CD14-positive monocyte (primary cell): Measurements from ENCODE around the gene SERTM1. TPM values are rescaled to one million over a fixed set of nuclear protein-coding genes. Genes with fewer than 3 reads are reported as not detected.

Source experiments
- DNase-seq, 3 donors: peaks; one replicate each; pipeline ENCODE4 v3.0.0-alpha.2; 2011 to 2022
- H2AFZ ChIP-seq: 2 replicates; pipeline ENCODE4 v1.6.0; 2012; ENCODE audit warnings: mild to moderate bottlenecking, low read depth, low read length, inconsistent platforms; ENCODE audit not compliant: insufficient read depth, poor library complexity, severe bottlenecking
- H3K27ac ChIP-seq, 2 donors: 1 replicate in 1 of 2; 2 replicates in 1 of 2; pipeline ENCODE4 v1.5.1; 2012 to 2013; ENCODE audit warnings: low read length in 2 of 2, control low read depth in 1 of 2, inconsistent platforms in 1 of 2, low read depth in 1 of 2, mild to moderate bottlenecking in 1 of 2
- H3K27me3 ChIP-seq, 2 donors: one replicate each; pipeline versions ENCODE4 v1.6.0 to v1.6.1; 2011 to 2013; ENCODE audit warnings: low read length in 2 of 2; ENCODE audit not compliant: control insufficient read depth in 2 of 2, insufficient read depth in 2 of 2
- H3K36me3 ChIP-seq, 2 donors: replicated peaks in 1 of 2; 1 replicate in 1 of 2; 2 replicates in 1 of 2; pipeline versions ENCODE4 v1.5.1 to v1.6.1; 2012 to 2013; ENCODE audit warnings: low read length in 2 of 2, control low read depth in 1 of 2, inconsistent platforms in 1 of 2, mild to moderate bottlenecking in 1 of 2; ENCODE audit not compliant: insufficient read depth in 2 of 2, control insufficient read depth in 1 of 2
- H3K4me1 ChIP-seq, 2 donors: 1 replicate in 1 of 2; 2 replicates in 1 of 2; pipeline versions ENCODE4 v1.5.1 to v1.6.1; 2012 to 2013; ENCODE audit warnings: low read length in 2 of 2, control low read depth in 1 of 2, inconsistent platforms in 1 of 2, mild to moderate bottlenecking in 1 of 2, moderate library complexity in 1 of 2; ENCODE audit not compliant: insufficient read depth in 2 of 2, control insufficient read depth in 1 of 2
- H3K4me2 ChIP-seq: replicated peaks from 2 replicates; pipeline ENCODE3; 2012; ENCODE audit warnings: low read length, moderate library complexity, mild to moderate bottlenecking; ENCODE audit not compliant: poor library complexity, severe bottlenecking; ENCODE audit errors: extremely low read depth
- H3K4me3 ChIP-seq, 3 experiments: fragments of 200-600 bp in 1 of 3; sonication (generic) in 1 of 3; replicated peaks in 1 of 3; 1 replicate in 2 of 3; 2 replicates in 1 of 3; pipeline ENCODE4 v1.5.1; 2011 to 2013; ENCODE audit warnings: low read length in 3 of 3, mild to moderate bottlenecking in 3 of 3, control low read depth in 2 of 3, low read depth in 2 of 3, inconsistent platforms in 1 of 3, moderate library complexity in 1 of 3
- H3K79me2 ChIP-seq: 2 replicates; pipeline ENCODE4 v1.6.0; 2012; ENCODE audit warnings: mild to moderate bottlenecking, control low read depth, inconsistent platforms, low read length, moderate library complexity; ENCODE audit not compliant: insufficient read depth
- H3K9ac ChIP-seq: 2 replicates; pipeline ENCODE4 v1.6.0; 2017; ENCODE audit warnings: low read length, mild to moderate bottlenecking; ENCODE audit not compliant: insufficient read depth, poor library complexity, severe bottlenecking
- H3K9me3 ChIP-seq, 2 donors: replicated peaks in 1 of 2; 1 replicate in 1 of 2; 2 replicates in 1 of 2; pipeline versions ENCODE4 v1.5.1 to v1.6.1; 2012 to 2013; ENCODE audit warnings: low read length in 2 of 2, control low read depth in 1 of 2; ENCODE audit not compliant: control insufficient read depth in 1 of 2, insufficient read depth in 1 of 2
- H4K20me1 ChIP-seq: 2 replicates; pipeline ENCODE4 v1.6.0; 2012; ENCODE audit warnings: mild to moderate bottlenecking, low read length, control low read depth, moderate library complexity; ENCODE audit not compliant: insufficient read depth
- H3K27ac Mint-ChIP-seq, 7 donors: one replicate each; pipeline ENCODE4 v1.8.0; 2020; ENCODE audit warnings: mild to moderate bottlenecking in 7 of 7, mixed read lengths in 7 of 7, moderate library complexity in 6 of 7, inconsistent platforms in 2 of 7
- H3K27me3 Mint-ChIP-seq, 3 donors: one replicate each; pipeline ENCODE4 v1.8.0; 2021 to 2022; ENCODE audit warnings: low read depth in 3 of 3, mild to moderate bottlenecking in 3 of 3, mixed read lengths in 3 of 3, moderate library complexity in 3 of 3, inconsistent platforms in 1 of 3
- H3K36me3 Mint-ChIP-seq, 2 donors: one replicate each; pipeline ENCODE4 v1.8.0; 2020; ENCODE audit warnings: mixed read lengths in 2 of 2, inconsistent platforms in 1 of 2, mild to moderate bottlenecking in 1 of 2
- H3K4me1 Mint-ChIP-seq: one replicate; pipeline ENCODE4 v1.8.0; 2020; ENCODE audit warnings: mild to moderate bottlenecking, mixed read lengths
- H3K4me3 Mint-ChIP-seq, 2 donors: one replicate each; pipeline ENCODE4 v1.8.0; 2020; ENCODE audit warnings: mild to moderate bottlenecking in 2 of 2, mixed read lengths in 2 of 2, moderate library complexity in 1 of 2
- H3K9me3 Mint-ChIP-seq, 7 donors: one replicate each; pipeline ENCODE4 v1.8.0; 2020 to 2022; ENCODE audit warnings: mixed read lengths in 7 of 7, mild to moderate bottlenecking in 6 of 7, moderate library complexity in 6 of 7, inconsistent platforms in 2 of 7
- WGBS: methylation state at CpG from one replicate; pipeline ENCODE4 v1.1.5; 2013; ENCODE audit warnings: missing lambda C conversion rate; ENCODE audit not compliant: insufficient coverage; 5-methylcytosine and 5-hydroxymethylcytosine counted together
- intact Hi-C, 2 donors: fragments of 100-400 bp; cut with micrococcal nuclease; formaldehyde crosslinking; loops; one replicate each; pipeline versions ENCODE4 v1.15.0 to v1.15.1; 2023
- polyA minus RNA-seq: library from RNA; depleted of rRNA, polyadenylated mRNA; stranded (reverse); fragments of >200 nt; gene quantifications from 2 replicates; pipeline ENCODE4 v1.2.3, GENCODE V29; 2012
- polyA plus RNA-seq, 3 donors: library from polyadenylated mRNA; depleted of rRNA in 1 of 3; unstranded in 2 of 3; stranded (reverse) in 1 of 3; fragments of 300-500 nt in 2 of 3; fragments of >200 nt in 1 of 3; fragmentation: Illumina TruSeq in 2 of 3; gene quantifications; 1 replicate in 2 of 3; 2 replicates in 1 of 3; pipeline ENCODE4 v1.2.3, GENCODE V29; 2012 to 2021
- total RNA-seq, 12 experiments: library from RNA in 1 of 12; stranded (reverse) in 1 of 12; fragments of 120-200 nt in 1 of 12; gene quantifications; one replicate each; pipeline ENCODE4 v1.2.4 and lab custom pipeline; 2013 to 2026; ENCODE audit warnings: mixed read lengths in 6 of 12, inconsistent platforms in 1 of 12
- TF ChIP-seq, protein P1 (sequence below): fragments of 200-600 bp; IDR thresholded peaks from one replicate; pipeline ENCODE4 v1.8.0; 2022; ENCODE audit warnings: antibody characterized with exemption, mild to moderate bottlenecking

SERTM1 gene
- not detected for total RNA-seq (2013)
- polyA plus RNA-seq, result not detected
- not detected in 2 replicates for polyA minus RNA-seq
- 0 to 0.90 (median 0) reads per million in 11 experiments for total RNA-seq (lab: John Stamatoyannopoulos, UW)

DNA sequence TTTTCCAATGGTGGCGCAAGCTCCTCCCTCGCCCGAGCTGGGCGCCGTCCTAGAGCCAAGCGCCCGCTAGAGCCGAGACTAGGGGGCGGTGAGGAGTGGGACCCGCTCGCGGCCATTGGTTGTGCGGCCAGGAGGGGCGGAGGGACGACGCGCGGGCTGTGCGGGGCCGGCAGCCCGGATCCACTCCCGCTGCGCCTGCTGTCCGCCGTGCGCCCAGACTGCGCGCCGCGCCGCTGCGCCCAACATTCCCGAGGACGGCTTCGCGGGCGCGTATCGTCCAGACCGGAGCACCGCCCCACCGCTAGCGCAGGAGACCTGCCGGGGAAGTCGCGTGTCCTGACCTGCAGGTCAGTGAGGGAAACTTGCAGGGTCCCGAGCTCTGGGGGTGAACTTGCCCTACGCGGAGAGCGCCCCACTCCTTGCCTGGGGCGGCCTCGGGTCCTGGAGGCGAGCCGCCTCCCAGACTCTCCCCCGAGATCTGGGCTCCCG lies at the start of gene SERTM1:
Gene SERTM1 (plus strand): TSS at position 183 of the 489 bp plus-strand sequence. CDS start 21,059 bp downstream, outside the sequence.
- Mint-ChIP-seq H3K27ac (no peak within 1 kb of the TSS), H3K36me3 (peaks cover 0 to 2% of the 10 kb centered on the region in 2 donors), H3K4me3 (peak within 1 kb of the TSS; percentile 40 to 77), H3K27me3 (peaks cover 38 to 47% (median 40%) of the 10 kb centered on the region in 3 donors), H3K9me3 (peaks cover 0 to 8% (median 2%) of the 10 kb centered on the region in 7 donors), H3K4me1 (peaks cover 8% of the 10 kb centered on the region)
- peaks cover 0 to 18% of the 10 kb centered on the region in 2 donors for H3K9me3 ChIP-seq
- H3K27me3 ChIP-seq, result peaks cover 36 to 38% of the 10 kb centered on the region in 2 donors
- H3K4me2 ChIP-seq, result peak within 1 kb of the TSS; percentile 29
- H4K20me1 ChIP-seq, result no peaks in the 10 kb centered on the region
- no peaks in the 10 kb centered on the region for H3K79me2 ChIP-seq
- H3K36me3 ChIP-seq, result no peaks in the 10 kb centered on the region
- TF ChIP-seq, protein P1, sequence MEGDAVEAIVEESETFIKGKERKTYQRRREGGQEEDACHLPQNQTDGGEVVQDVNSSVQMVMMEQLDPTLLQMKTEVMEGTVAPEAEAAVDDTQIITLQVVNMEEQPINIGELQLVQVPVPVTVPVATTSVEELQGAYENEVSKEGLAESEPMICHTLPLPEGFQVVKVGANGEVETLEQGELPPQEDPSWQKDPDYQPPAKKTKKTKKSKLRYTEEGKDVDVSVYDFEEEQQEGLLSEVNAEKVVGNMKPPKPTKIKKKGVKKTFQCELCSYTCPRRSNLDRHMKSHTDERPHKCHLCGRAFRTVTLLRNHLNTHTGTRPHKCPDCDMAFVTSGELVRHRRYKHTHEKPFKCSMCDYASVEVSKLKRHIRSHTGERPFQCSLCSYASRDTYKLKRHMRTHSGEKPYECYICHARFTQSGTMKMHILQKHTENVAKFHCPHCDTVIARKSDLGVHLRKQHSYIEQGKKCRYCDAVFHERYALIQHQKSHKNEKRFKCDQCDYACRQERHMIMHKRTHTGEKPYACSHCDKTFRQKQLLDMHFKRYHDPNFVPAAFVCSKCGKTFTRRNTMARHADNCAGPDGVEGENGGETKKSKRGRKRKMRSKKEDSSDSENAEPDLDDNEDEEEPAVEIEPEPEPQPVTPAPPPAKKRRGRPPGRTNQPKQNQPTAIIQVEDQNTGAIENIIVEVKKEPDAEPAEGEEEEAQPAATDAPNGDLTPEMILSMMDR, result no peak
- H3K27ac ChIP-seq, result no peak within 1 kb of the TSS
- H2AFZ ChIP-seq, result no peak within 1 kb of the TSS
- peaks cover 0 to 10% of the 10 kb centered on the region in 2 donors for H3K4me1 ChIP-seq
- 1% methylated on average over 56 of the region's 56 CpGs for WGBS
- no peak for DNase-seq
- intact Hi-C loops, result no loop called here
- no peak within 1 kb of the TSS for H3K9ac ChIP-seq
- H3K4me3 ChIP-seq, result no peak within 1 kb of the TSS

DNA sequence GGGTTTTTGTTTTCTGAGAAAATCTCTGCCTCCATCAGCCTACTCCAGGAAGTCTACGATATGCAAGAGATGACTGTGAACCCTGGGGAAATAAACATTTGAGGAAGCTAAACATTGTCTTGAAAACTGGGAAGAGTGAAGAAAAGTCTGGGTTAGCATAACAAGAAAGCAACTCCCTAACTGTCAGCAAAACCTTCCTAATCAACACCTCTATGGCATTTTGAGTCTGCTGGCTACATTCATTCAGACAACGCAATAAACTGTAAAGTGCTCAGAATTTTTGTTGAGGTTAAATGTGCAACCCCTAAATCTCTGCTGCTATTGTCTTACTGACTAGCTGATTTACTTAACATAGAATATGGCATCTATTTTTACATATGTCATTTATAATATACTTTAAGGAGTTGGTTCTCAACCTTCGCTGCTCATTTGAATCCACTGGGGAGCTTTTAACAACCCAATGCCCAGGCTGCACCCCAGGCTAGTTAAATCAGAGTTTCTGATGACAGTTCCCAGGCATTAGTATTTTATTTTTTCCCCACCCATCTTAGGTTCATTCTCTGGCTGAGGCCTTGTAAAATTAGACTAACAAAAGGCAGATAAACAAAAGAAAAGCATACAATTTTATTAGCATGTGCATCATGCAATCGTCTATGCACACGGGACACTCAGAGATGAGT lies 45.3 kb upstream of the SERTM1 start:
- H3K36me3 ChIP-seq, result no peaks in the 10 kb centered on the region
- TF ChIP-seq, protein P1, result no peak
- Mint-ChIP-seq H3K4me1 (no peaks in the 10 kb centered on the region), H3K4me3 (no peak overlapping the region), H3K9me3 (peaks cover 0 to 5% (median 0%) of the 10 kb centered on the region in 7 donors), H3K27ac (no peak overlapping the region), H3K27me3 (peaks cover 0 to under 1% (median 0%) of the 10 kb centered on the region in 3 donors), H3K36me3 (no peaks in the 10 kb centered on the region)
- DNase-seq, result no peak
- H4K20me1 ChIP-seq, result no peaks in the 10 kb centered on the region
- no peaks in the 10 kb centered on the region for H3K27me3 ChIP-seq
- H3K27ac ChIP-seq, result no peak overlapping the region
- no peaks in the 10 kb centered on the region for H3K79me2 ChIP-seq
- no peaks in the 10 kb centered on the region for H3K9me3 ChIP-seq
- H3K4me2 ChIP-seq, result no peak overlapping the region
- H3K4me3 ChIP-seq, result no peak overlapping the region
- no peak overlapping the region for H2AFZ ChIP-seq
- H3K9ac ChIP-seq, result no peak overlapping the region
- 100% methylated on average over 2 of the region's 5 CpGs for WGBS
- intact Hi-C loops, result no loop called here
- no peaks in the 10 kb centered on the region for H3K4me1 ChIP-seq
